PC-3 (cell line): ENCODE results near the gene IRAK3.
"Not testable (repeated sequence)": the region's sequence is repeated elsewhere in the genome, so short reads cannot be mapped to it uniquely, and the experiment has no call there.

Experiments
- EZH2 ChIP-seq: fragments of 300-600 bp; sonication (generic); IDR thresholded peaks from one replicate; pipeline ENCODE4 v1.6.1; 2017; ENCODE audit warnings: antibody characterized with exemption, mild to moderate bottlenecking, low read length; ENCODE audit not compliant: unreplicated experiment
- EZH2phosphoT487 ChIP-seq: fragments of 300-600 bp; sonication (generic); IDR thresholded peaks from 2 replicates; pipeline ENCODE4 v1.6.1; 2018; ENCODE audit warnings: mild to moderate bottlenecking, antibody characterized with exemption, low read length, borderline replicate concordance
- TF ChIP-seq, protein P1 (sequence below): fragments of 300-600 bp; sonication (generic); conservative IDR thresholded peaks from 2 replicates; pipeline ENCODE4 v1.5.1; 2017; ENCODE audit warnings: antibody characterized with exemption, low read depth, mild to moderate bottlenecking, low read length

- TF ChIP-seq, protein P1, sequence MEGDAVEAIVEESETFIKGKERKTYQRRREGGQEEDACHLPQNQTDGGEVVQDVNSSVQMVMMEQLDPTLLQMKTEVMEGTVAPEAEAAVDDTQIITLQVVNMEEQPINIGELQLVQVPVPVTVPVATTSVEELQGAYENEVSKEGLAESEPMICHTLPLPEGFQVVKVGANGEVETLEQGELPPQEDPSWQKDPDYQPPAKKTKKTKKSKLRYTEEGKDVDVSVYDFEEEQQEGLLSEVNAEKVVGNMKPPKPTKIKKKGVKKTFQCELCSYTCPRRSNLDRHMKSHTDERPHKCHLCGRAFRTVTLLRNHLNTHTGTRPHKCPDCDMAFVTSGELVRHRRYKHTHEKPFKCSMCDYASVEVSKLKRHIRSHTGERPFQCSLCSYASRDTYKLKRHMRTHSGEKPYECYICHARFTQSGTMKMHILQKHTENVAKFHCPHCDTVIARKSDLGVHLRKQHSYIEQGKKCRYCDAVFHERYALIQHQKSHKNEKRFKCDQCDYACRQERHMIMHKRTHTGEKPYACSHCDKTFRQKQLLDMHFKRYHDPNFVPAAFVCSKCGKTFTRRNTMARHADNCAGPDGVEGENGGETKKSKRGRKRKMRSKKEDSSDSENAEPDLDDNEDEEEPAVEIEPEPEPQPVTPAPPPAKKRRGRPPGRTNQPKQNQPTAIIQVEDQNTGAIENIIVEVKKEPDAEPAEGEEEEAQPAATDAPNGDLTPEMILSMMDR: not testable (repeated sequence)
- not testable (repeated sequence) for TF ChIP-seq EZH2, EZH2phosphoT487
Observed at GRCh38 chr12:66213011-66213410, 24.0 kb downstream of the IRAK3 start.
